IMR-90 (cell line): ENCODE results near the gene OGFOD3. TPM values are rescaled to one million over a fixed set of nuclear protein-coding genes. Genes with fewer than 3 reads are reported as not detected.

ENCODE experiments used
- ATAC-seq: fragments of 200-7000 bp; cut with Tn5 transposase; 2 replicates; pipeline ENCODE4 v1.9.1; 2020; ENCODE audit warnings: low read depth, mild to moderate bottlenecking, moderate library complexity
- BruUV-seq: library from RNA; stranded (reverse); fragments of 400-500 nt; replicated peaks from 2 replicates; lab custom pipeline; 2021; lab: Mats Ljungman, UMichigan
- CTCF ChIA-PET: fragments of 300-600 bp; formaldehyde crosslinking; extraction: SDS; loops from one replicate; lab custom pipeline; 2021; ENCODE audit warnings: antibody characterized with exemption; lab: Yijun Ruan, JAX
- POLR2A ChIA-PET: fragments of 300-600 bp; sonication (Branson Sonifier 250); formaldehyde crosslinking; loops from one replicate; lab custom pipeline; 2022; ENCODE audit warnings: antibody characterized with exemption; ENCODE audit not compliant: unreplicated experiment; lab: Charles Lee
- DNase-seq: peaks from one replicate; pipeline ENCODE4 v3.0.0; 2013
- H2AFZ ChIP-seq: replicated peaks from 2 replicates; pipeline ENCODE3; 2013; ENCODE audit warnings: low read length, mild to moderate bottlenecking; ENCODE audit not compliant: poor library complexity
- H2AK5ac ChIP-seq: 2 replicates; pipeline ENCODE4 v1.6.1; 2013; ENCODE audit warnings: low read depth, low read length, inconsistent platforms
- H2AK9ac ChIP-seq: replicated peaks from 2 replicates; pipeline ENCODE3; 2013; ENCODE audit warnings: mild to moderate bottlenecking, low read depth, low read length, moderate library complexity; ENCODE audit not compliant: poor library complexity
- H2BK120ac ChIP-seq: 2 replicates; pipeline ENCODE4 v1.6.1; 2013; ENCODE audit warnings: low read depth, low read length, inconsistent platforms
- H2BK15ac ChIP-seq: 3 replicates; pipeline ENCODE4 v1.6.1; 2013; ENCODE audit warnings: low read depth, low read length, inconsistent platforms
- H2BK20ac ChIP-seq: 2 replicates; pipeline ENCODE4 v1.6.1; 2013; ENCODE audit warnings: low read depth, mild to moderate bottlenecking, inconsistent platforms, low read length, moderate library complexity
- H2BK5ac ChIP-seq: 2 replicates; pipeline ENCODE4 v1.6.1; 2013; ENCODE audit warnings: mild to moderate bottlenecking, low read depth, low read length, inconsistent platforms; ENCODE audit not compliant: poor library complexity, severe bottlenecking
- H3K14ac ChIP-seq: replicated peaks from 2 replicates; pipeline ENCODE4 v1.6.1; 2013; ENCODE audit warnings: low read depth, low read length, inconsistent platforms
- H3K18ac ChIP-seq: 2 replicates; pipeline ENCODE4 v1.6.1; 2013; ENCODE audit warnings: low read depth, low read length, control low read depth
- H3K23ac ChIP-seq: 2 replicates; pipeline ENCODE4 v1.6.1; 2013; ENCODE audit warnings: low read depth, low read length, inconsistent platforms
- H3K27ac ChIP-seq: 2 replicates; pipeline ENCODE4 v1.5.1; 2013; ENCODE audit warnings: mild to moderate bottlenecking, control low read depth, low read length; ENCODE audit not compliant: insufficient read depth
- H3K27me3 ChIP-seq: 2 replicates; pipeline ENCODE4 v1.6.1; 2013; ENCODE audit warnings: low read length; ENCODE audit not compliant: control insufficient read depth, insufficient read depth
- H3K36me3 ChIP-seq: 2 replicates; pipeline ENCODE4 v1.6.1; 2013; ENCODE audit warnings: low read length, mixed read lengths; ENCODE audit not compliant: control insufficient read depth, insufficient read depth
- H3K4ac ChIP-seq: 2 replicates; pipeline ENCODE4 v1.6.1; 2013; ENCODE audit warnings: low read depth, low read length, inconsistent platforms
- H3K4me1 ChIP-seq: 2 replicates; pipeline ENCODE4 v1.6.1; 2013; ENCODE audit warnings: low read length, mixed read lengths; ENCODE audit not compliant: control insufficient read depth, insufficient read depth
- H3K4me2 ChIP-seq: 2 replicates; pipeline ENCODE4 v1.6.1; 2013; ENCODE audit warnings: low read depth, mild to moderate bottlenecking, control low read depth, low read length, moderate library complexity
- H3K4me3 ChIP-seq: 2 replicates; pipeline ENCODE4 v1.5.1; 2013; ENCODE audit warnings: low read depth, mild to moderate bottlenecking, control low read depth, low read length, moderate library complexity; ENCODE audit not compliant: insufficient read depth
- H3K56ac ChIP-seq: 2 replicates; pipeline ENCODE4 v1.6.1; 2013; ENCODE audit warnings: low read length, inconsistent platforms; ENCODE audit not compliant: insufficient read depth; ENCODE audit errors: extremely low read depth
- H3K79me1 ChIP-seq, 2 experiments: 2 replicates each; pipeline ENCODE4 v1.6.1; 2013; ENCODE audit warnings: low read length in 2 of 2, inconsistent platforms in 1 of 2, low read depth in 1 of 2
- H3K9ac ChIP-seq: 2 replicates; pipeline ENCODE4 v1.6.1; 2013; ENCODE audit warnings: low read depth, low read length, control low read depth
- H3K9me1 ChIP-seq: 2 replicates; pipeline ENCODE4 v1.6.1; 2013; ENCODE audit warnings: low read length, inconsistent platforms; ENCODE audit not compliant: insufficient read depth
- H3K9me3 ChIP-seq: 2 replicates; pipeline ENCODE4 v1.6.1; 2013; ENCODE audit warnings: low read length; ENCODE audit not compliant: control insufficient read depth, insufficient read depth
- H4K20me1 ChIP-seq: 2 replicates; pipeline ENCODE4 v1.6.1; 2013; ENCODE audit warnings: low read length, inconsistent platforms; ENCODE audit not compliant: insufficient read depth
- H4K5ac ChIP-seq: 2 replicates; pipeline ENCODE4 v1.6.1; 2013; ENCODE audit warnings: mild to moderate bottlenecking, low read depth, low read length, control low read depth
- H4K8ac ChIP-seq, 2 experiments: 2 replicates each; pipeline ENCODE4 v1.6.1; 2013; ENCODE audit warnings: low read depth in 2 of 2, low read length in 2 of 2, control low read depth in 1 of 2, inconsistent platforms in 1 of 2
- H4K91ac ChIP-seq: 2 replicates; pipeline ENCODE4 v1.6.1; 2013; ENCODE audit warnings: low read depth, low read length, inconsistent platforms; ENCODE audit not compliant: insufficient read depth
- CEBPB ChIP-seq: IDR thresholded peaks from 2 replicates; pipeline ENCODE4 v1.6.1; 2012; ENCODE audit warnings: low read depth, low read length, improper control_type of control experiment
- NFE2L2 ChIP-seq: fragments of 150-350 bp; IDR thresholded peaks from 2 replicates; pipeline ENCODE4 v1.6.1; 2016; ENCODE audit warnings: low read depth, mild to moderate bottlenecking, low read length
- WGBS, 2 experiments: methylation state at CpG; one replicate each; pipeline versions ENCODE4 v1.1.5 to v1.1.7; 2013; ENCODE audit warnings: missing lambda C conversion rate in 2 of 2; ENCODE audit not compliant: insufficient read length in 1 of 2; ENCODE audit errors: extremely low coverage in 2 of 2; 5-methylcytosine and 5-hydroxymethylcytosine counted together
- dilution Hi-C: fragments of 300-500 bp; cut with HindIII; formaldehyde crosslinking; loops from one replicate; pipeline ENCODE4 v1.14.3; 2018; ENCODE audit warnings: low sequenced_read_pairs; ENCODE audit not compliant: unreplicated experiment
- in situ Hi-C: fragments of 300-500 bp; cut with MboI; formaldehyde crosslinking; loops from 3 replicates; pipeline ENCODE4 v1.14.3; 2019; ENCODE audit warnings: low sequenced_read_pairs, inconsistent platforms, mixed read lengths
- intact Hi-C: fragments of 100-400 bp; cut with micrococcal nuclease; formaldehyde crosslinking; loops from 2 replicates; pipeline ENCODE4 v1.10.0; 2022
- polyA plus RNA-seq, 3 experiments: library from polyadenylated mRNA; depleted of rRNA; stranded (reverse); fragments of >200 nt; gene quantifications; 2 replicates each; pipeline ENCODE4 v1.2.3, GENCODE V29; 2012; ENCODE audit warnings: low replicate concordance in 1 of 3
- total RNA-seq: library from RNA; depleted of rRNA; stranded (reverse); fragments of >200 nt; gene quantifications from 2 replicates; pipeline ENCODE4 v1.2.3, GENCODE V29; 2012
- TF ChIP-seq, protein P1 (sequence below): conservative IDR thresholded peaks from 2 replicates; pipeline ENCODE4 v1.5.1; 2012; ENCODE audit warnings: mild to moderate bottlenecking, low read depth, low read length, improper control_type of control experiment

The OGFOD3 gene
- total and polyA plus RNA-seq, 2 of the 4 experiments (the other 2 are of a cell fraction): 25.3 to 33.4 TPM

- ChIA-PET POLR2A (no interaction called here), CTCF (no interaction called here)
- no peak overlapping the region for H2BK120ac ChIP-seq
- H3K36me3 ChIP-seq: peaks cover 9% of the 10 kb centered on the region
- intact Hi-C loops (no loop called here), dilution Hi-C loops (no loop called here), in situ Hi-C loops (no loop called here)
- no peaks in the 10 kb centered on the region for H3K27me3 ChIP-seq
- H2BK15ac ChIP-seq: no peak overlapping the region
- no peak overlapping the region for H2AK9ac ChIP-seq
- no peak overlapping the region for H3K14ac ChIP-seq
- no TSS peak for BruUV-seq
- H4K91ac ChIP-seq: no peak overlapping the region
- peaks cover 3% of the 10 kb centered on the region; the same call in 1 of the 2 replicates for H4K20me1 ChIP-seq
- 90% methylated on average over 2 of the region's 3 CpGs; no CpG with 5 or more reads in 1 of the 2 experiments for WGBS, 2 experiments
- TF ChIP-seq NFE2L2 (no peak), CEBPB (no peak)
- TF ChIP-seq, protein P1, sequence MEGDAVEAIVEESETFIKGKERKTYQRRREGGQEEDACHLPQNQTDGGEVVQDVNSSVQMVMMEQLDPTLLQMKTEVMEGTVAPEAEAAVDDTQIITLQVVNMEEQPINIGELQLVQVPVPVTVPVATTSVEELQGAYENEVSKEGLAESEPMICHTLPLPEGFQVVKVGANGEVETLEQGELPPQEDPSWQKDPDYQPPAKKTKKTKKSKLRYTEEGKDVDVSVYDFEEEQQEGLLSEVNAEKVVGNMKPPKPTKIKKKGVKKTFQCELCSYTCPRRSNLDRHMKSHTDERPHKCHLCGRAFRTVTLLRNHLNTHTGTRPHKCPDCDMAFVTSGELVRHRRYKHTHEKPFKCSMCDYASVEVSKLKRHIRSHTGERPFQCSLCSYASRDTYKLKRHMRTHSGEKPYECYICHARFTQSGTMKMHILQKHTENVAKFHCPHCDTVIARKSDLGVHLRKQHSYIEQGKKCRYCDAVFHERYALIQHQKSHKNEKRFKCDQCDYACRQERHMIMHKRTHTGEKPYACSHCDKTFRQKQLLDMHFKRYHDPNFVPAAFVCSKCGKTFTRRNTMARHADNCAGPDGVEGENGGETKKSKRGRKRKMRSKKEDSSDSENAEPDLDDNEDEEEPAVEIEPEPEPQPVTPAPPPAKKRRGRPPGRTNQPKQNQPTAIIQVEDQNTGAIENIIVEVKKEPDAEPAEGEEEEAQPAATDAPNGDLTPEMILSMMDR: no peak
- no peak overlapping the region for H2AK5ac ChIP-seq
- DNase-seq: no peak
- H3K18ac ChIP-seq: no peak overlapping the region
- H2BK20ac ChIP-seq: no peak overlapping the region
- no peak overlapping the region for H2AFZ ChIP-seq
- H4K5ac ChIP-seq: no peak overlapping the region
- H3K4me3 ChIP-seq: no peak overlapping the region
- H3K23ac ChIP-seq: no peak overlapping the region
- H4K8ac ChIP-seq: no peak overlapping the region
- H2BK5ac ChIP-seq: no peak overlapping the region
- H3K4me1 ChIP-seq: peaks cover 11% of the 10 kb centered on the region; the same call in 1 of the 2 replicates
- peaks cover 23 to 39% of the 10 kb centered on the region in 2 experiments for H3K79me1 ChIP-seq
- no peak overlapping the region for H3K56ac ChIP-seq
- H3K27ac ChIP-seq: no peak overlapping the region
- ATAC-seq: no peak
- no peak overlapping the region for H3K9ac ChIP-seq
- peaks cover 11% of the 10 kb centered on the region; the same call in 1 of the 2 replicates for H3K9me1 ChIP-seq
- H3K9me3 ChIP-seq: no peaks in the 10 kb centered on the region
- no peak overlapping the region for H3K4me2 ChIP-seq
- H3K4ac ChIP-seq: no peak overlapping the region
Measured at GRCh38 chr17:82452162-82452561, 33.8 kb upstream of the OGFOD3 start.
